Measurements from ENCODE around the gene GNA15. TPM values are rescaled to one million over a fixed set of nuclear protein-coding genes. Genes with fewer than 3 reads are reported as not detected.
"Not testable (repeated sequence)": the region's sequence is repeated elsewhere in the genome, so short reads cannot be mapped to it uniquely, and the experiment has no call there.

Gene GNA15, protein sequence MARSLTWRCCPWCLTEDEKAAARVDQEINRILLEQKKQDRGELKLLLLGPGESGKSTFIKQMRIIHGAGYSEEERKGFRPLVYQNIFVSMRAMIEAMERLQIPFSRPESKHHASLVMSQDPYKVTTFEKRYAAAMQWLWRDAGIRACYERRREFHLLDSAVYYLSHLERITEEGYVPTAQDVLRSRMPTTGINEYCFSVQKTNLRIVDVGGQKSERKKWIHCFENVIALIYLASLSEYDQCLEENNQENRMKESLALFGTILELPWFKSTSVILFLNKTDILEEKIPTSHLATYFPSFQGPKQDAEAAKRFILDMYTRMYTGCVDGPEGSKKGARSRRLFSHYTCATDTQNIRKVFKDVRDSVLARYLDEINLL
- total RNA-seq = 1.2 TPM in 2 replicates

DNA sequence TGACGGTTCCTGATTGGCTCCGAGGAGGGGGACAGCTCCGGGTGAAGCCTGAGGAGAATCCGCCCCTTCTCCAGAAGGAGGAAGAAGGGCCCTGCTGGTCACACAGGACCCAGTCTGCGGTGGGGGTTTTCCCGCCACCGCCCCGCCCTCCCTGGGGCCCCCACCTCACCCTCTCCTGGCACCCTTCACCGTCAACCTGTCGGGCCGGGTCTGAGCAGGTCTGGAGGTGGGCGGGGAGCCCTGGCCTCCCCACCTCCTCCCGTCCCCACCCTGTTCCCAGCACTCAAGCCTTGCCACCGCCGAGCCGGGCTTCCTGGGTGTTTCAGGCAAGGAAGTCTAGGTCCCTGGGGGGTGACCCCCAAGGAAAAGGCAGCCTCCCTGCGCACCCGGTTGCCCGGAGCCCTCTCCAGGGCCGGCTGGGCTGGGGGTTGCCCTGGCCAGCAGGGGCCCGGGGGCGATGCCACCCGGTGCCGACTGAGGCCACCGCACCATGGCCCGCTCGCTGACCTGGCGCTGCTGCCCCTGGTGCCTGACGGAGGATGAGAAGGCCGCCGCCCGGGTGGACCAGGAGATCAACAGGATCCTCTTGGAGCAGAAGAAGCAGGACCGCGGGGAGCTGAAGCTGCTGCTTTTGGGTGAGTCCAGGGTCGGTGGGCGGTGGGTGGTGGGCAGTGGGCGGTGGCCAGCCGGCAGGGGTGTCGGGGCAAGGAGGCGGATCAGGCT, at the start of gene GNA15:
GNA15 (plus strand) TSS at position 73 of the 723 bp plus-strand sequence; CDS start at position 491, 418 bp downstream.
- TF ChIP-seq, protein P1, sequence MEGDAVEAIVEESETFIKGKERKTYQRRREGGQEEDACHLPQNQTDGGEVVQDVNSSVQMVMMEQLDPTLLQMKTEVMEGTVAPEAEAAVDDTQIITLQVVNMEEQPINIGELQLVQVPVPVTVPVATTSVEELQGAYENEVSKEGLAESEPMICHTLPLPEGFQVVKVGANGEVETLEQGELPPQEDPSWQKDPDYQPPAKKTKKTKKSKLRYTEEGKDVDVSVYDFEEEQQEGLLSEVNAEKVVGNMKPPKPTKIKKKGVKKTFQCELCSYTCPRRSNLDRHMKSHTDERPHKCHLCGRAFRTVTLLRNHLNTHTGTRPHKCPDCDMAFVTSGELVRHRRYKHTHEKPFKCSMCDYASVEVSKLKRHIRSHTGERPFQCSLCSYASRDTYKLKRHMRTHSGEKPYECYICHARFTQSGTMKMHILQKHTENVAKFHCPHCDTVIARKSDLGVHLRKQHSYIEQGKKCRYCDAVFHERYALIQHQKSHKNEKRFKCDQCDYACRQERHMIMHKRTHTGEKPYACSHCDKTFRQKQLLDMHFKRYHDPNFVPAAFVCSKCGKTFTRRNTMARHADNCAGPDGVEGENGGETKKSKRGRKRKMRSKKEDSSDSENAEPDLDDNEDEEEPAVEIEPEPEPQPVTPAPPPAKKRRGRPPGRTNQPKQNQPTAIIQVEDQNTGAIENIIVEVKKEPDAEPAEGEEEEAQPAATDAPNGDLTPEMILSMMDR (conservative IDR thresholded peaks at IDR 0.05; ENCODE audit: low read depth, low read length) = no peak
- no peak for DNase-seq (ENCODE audit: low read depth)

DNA sequence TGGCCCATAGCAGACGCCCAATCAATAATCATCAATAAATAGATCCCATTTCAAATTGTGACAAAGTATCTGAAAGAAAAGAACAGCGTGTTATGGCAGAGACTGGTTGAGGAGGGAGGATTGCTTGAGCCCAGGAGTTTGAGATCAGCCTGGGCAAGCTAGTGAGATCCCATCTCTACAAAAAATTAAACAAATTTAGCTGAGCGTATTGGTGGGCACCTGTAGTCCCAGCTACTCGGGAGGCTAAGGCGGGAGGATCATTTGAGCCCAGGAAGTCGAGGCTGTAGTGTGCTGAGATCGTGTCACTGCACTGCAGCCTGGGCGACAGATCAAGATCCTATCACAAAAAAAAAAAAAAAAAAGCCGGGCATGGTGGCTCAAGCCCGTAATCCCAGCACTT, 48.1 kb upstream of the GNA15 start:
- DNase-seq (ENCODE audit: low read depth) = no peak
- no peak overlapping the region for H3K4me3 ChIP-seq (ENCODE audit: low read depth, low read length)
- TF ChIP-seq, protein P1 (conservative IDR thresholded peaks at IDR 0.05; ENCODE audit: low read depth, low read length) = no peak

More for the DNA sequence above, at the start of gene GNA15:
- H3K4me3 ChIP-seq (ENCODE audit: low read depth, low read length) = no peak within 1 kb of the TSS

DNA sequence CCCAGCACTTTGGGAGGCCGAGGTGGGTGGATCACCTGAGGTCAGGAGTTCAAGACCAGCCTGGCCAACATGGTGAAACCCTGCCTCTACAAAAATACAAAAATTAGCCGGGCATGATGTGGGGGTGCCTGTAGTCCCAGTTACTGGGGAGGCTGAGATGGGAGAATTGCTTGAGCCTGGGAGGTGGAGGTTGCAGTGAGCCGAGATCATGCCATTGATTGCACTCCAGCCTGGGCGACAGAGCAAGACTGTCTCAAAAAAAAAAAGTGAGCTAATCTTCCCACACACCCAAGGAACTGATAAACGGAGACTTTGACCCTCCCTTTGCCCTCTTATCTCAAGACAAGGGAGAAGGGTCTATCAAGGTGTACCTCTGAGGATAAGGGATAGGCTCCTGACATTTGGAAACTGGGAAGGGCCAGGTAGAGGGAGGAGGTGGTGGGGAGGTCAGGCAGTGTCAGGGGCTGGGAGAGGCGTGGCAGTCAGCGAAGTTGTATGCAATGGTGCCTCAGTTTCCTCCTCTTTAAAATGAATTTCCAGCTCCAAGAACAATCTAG, 46.5 kb upstream of the GNA15 start:
- DNase-seq (ENCODE audit: low read depth); H3K4me3 ChIP-seq (ENCODE audit: low read depth, low read length): not testable (repeated sequence)

DNA sequence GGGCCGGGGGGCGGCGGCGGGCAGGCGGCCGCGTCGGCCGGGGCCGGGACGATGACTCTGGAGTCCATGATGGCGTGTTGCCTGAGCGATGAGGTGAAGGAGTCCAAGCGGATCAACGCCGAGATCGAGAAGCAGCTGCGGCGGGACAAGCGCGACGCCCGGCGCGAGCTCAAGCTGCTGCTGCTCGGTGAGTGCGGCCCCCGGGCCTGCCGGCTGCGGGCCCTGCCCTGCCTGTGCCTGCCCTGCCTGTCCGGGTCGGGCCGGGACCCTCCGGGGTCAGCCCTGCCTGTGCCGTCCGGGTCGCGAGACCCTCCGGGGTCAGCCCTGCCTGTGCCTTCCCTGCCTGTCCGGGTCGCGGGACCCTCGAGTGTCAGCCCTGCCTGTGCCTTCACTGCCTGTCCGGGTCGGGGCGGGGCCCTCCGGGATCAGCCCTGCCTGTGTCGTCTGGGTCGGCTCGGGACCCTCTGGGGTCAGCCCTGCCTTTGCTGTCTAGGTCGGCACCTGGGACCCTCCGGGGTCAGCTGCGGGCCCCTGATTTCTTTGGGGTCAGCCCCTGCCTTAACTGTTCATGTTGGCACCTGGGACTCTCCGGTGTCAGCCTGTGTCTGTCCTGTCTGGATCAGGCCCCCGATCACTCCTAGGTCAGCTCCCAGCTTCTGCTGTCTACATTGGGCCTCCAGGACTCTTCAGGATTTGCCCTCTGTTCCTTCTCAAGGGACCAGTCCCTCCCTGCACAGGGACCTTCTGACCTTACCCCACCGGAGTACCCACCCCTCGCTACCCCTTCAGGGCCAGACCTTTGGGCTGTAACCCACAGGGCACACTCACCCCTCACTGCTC, 41.0 kb upstream of the GNA15 start:
- DNase-seq (ENCODE audit: low read depth) = no peak
- TF ChIP-seq, protein P1 (conservative IDR thresholded peaks at IDR 0.05; ENCODE audit: low read depth, low read length) = no peak
- H3K4me3 ChIP-seq (ENCODE audit: low read depth, low read length) = peak overlapping the region; percentile 95

DNA sequence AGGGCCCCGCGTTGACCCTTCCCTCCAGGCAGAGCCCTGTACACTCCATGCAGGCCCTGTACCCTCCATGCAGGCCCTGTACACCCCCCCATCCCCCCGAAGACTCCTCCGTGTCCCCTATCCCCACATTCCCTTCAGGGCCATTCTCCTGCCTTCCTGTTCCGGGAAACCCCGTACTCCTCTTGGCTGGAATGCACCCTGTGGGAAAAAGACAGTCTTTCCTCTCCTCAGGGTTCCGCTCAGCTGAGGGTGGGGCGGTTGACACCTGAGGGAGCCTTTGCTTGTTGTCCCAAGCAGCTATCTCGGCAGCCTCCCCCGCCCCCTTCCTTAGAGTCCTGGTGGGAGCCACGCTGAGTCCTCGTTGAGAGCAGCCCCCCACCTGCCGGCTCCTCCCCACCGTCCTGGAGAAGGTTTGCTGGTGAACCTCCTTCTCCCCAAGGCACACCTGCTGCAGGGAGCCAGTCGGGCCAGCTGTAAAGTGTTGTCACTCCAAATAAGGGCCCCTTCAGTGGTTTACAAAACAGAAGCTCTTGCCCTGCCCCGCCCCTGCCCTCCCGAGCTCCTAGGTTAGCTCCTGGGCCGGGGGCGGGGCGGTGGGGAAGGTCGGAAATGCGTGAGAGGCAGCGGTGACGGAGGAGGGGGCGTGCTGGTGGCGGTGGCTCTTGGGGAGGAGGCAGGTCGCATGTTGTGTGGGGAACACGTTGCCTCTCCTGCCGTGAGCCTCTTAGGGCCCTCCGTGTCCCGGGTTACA, 40.2 kb upstream of the GNA15 start:
- TF ChIP-seq, protein P1 (conservative IDR thresholded peaks at IDR 0.05; ENCODE audit: low read depth, low read length) = no peak
- H3K4me3 ChIP-seq (ENCODE audit: low read depth, low read length) = peak overlapping the region; percentile 95
- DNase-seq (ENCODE audit: low read depth) = no peak

DNA sequence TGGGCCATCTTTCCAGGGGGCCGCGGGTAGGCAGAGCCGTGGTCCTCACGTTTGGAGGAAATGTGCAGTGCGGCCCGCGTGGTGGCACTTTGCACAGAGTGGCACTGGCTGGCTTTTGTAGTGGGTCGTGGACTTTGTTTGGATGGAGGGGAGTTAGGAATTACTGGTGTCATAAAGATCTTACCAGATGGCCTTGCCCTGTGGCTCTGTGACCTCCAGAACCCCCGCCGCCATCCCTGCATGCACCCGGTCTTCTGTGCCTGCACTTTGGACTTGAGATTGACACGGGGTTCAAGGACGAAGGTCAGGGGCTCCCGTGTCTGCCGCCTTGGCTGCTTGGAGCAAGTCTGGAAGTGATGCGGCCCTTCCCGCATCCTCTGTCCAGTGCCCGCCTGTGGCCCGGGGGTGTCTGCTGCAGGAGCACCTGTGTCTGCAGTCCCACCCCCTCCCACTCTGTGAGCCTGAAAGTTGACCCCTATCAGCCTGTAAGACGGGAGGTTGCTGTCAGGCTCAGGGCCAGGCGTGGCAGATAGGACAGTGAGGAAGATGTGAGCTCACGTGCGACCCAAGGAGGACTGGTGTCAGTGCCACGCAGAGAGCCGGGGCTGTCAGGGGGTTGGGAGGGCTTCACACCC, 39.4 kb upstream of the GNA15 start:
- no peak for DNase-seq (ENCODE audit: low read depth)
- peak overlapping the region; percentile 95 for H3K4me3 ChIP-seq (ENCODE audit: low read depth, low read length)
- TF ChIP-seq, protein P1 (conservative IDR thresholded peaks at IDR 0.05; ENCODE audit: low read depth, low read length) = no peak
